GM18858 (cell line): ENCODE data around the gene PLA2G4E.

Source experiments
- ATAC-seq: cut with Tn5 transposase; IDR thresholded peaks from one replicate; pipeline ENCODE4 v1.9.1; 2021; ENCODE audit not compliant: unreplicated experiment

The PLA2G4E gene

DNA sequence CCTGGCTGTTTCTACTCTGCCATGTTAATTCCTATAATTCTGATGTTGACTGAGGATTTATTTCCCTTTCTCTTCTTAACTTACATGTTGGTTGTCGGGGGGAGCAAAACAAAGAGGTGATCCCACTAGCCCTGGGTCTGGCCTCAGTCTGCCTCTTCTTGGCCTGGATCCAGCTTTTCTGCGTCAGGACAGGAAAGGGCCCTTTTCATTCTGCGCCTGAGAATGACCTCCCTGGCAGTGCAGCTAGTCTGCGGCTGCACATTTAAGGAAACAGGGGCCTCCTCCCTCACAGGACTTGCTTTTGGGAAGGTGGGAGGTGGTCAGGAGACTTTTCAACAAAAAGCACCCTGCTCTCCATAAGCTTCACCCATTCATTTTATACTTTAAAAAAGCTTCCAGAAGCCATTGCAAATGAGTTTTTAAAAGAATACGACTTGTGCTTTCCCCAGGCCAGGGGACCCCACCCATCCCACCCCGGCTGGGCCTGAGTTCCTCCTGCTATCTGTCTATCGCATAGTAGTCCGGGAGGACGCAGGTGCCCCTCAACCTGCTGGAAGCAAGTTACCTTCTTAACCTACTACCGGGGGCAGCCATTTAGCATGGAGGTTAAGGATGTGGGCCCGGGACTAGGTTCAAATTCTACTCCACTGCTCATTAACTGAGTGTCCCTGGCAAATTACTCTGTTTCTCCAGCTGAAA, 27.2 kb downstream of the PLA2G4E start:
- no peak for ATAC-seq

- no peak for ATAC-seq
Observed at GRCh38 chr15:41992803-41993190, 28.0 kb downstream of the PLA2G4E start.

DNA sequence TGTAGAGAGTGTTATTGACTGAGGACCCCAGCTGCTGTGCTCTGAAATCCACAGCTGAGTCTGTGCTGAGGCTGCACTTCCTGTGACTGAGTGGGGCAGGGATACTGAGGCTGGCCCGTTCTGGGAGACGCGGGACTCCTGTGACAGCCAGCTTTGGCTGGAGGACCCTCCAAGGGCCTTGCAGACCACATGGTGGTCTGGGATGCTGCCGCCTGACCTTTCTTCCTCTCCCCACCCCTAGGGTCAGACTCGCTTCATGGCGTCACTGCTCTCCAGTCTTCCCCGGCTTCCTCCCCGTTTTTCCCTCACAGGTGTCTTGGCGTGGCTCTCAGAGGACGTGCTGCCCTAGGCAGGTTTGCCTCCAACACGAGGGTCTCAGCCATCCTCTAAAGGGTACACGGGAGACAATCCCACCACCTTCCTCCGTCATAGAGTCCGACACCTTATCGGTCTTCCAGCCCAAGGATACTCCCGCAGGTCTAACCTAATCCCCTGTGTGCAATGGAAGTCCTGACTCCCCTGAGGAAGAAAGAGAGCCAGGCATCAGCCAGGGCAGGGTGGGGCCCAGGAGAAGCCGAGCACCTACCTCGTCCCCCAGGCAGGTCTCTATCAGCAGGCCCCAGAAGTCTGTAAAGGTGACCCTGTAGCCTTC, 28.6 kb downstream of the PLA2G4E start:
- ATAC-seq, result no peak

DNA sequence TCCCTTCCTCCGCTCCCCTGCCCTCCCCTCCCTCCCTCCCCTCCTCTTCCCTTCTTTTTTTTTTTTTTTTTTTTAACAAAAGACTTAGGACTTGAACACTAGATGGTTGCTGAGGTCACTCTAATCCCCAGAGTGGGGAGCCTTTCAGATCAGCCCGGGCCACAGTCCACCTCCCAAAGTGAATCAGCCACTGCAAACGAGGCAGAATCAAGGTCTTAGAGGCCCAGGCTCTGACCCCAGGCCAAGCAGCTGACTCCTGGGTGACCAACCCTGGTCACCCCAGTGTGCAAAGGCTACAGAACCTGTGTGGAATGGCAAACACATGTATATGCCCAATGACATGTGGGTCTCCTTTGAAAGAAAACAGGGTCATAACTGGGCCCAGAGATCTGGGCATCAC, 30.2 kb downstream of the PLA2G4E start:
- ATAC-seq, result no peak

GRCh38 chr15:41990243-41990605, 30.6 kb downstream of the PLA2G4E start:
- ATAC-seq, result no peak

DNA sequence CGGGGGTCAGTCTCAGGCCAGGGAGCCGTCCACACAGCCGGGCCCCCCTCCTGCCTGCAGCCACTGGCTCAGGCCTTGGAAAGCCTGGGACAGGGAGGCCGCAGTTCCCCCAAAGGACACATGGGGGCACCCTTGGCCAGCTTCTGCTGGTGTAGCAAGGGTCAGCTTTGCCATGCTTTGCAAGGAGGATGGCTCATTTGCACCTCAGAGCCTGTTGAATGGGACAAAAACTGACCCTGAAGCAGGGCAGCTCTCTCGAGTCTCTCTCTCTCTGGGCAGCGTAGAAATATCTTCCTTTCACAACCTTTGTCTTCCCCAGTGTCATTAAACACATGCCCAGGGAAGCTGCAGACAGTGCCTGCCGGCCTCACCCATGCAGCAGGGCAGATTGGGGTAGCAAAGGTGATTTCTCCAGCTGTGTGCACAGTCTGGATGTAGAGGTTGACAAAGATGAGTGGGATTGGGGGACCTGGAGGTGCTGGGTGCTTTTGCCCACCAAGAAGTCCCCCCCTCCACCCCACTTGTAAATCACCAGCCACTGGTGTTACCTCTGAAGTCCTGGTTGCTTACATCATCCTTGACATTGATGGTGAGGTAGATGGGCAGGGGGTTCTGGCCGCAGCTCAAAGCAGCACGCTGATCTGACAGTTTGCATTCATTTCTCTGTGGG, 31.1 kb downstream of the PLA2G4E start:
- ATAC-seq, result peak; percentile 47

DNA sequence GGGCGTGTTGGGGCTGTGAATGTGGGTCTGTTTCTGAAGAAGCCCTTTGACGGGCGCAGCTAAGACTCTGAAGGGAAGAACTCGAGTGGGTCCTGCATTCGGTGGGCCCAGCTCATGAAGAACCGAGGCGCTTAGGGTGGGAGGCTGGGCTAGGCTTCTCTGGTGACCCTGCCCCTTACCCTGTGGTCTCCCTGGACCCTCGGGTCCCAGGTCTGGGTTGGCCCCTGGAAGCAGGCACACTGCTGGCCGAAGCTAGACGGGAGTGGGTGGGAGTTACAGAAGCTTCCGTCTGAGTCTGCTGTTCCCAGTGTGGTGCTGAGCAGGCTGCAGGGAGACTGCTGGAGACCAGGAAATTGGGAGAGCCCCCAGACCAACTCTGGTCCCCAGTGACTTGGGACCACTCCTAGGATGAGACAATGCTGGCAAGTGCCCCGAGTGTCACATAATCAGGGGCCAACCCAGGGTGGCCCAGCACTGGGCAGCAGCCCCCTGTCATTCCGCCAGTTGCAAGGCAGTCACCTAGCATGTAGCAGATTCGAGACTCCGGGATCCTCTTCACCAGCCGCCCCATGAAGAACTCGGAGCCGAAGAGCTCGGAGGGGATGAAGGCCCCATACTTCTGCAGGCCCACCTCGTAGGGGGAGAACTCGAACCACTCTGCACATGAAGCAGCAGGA, 31.8 kb downstream of the PLA2G4E start:
- no peak for ATAC-seq

- ATAC-seq, result no peak
Observed at GRCh38 chr15:41987925-41988275, 32.9 kb downstream of the PLA2G4E start.

GRCh38 chr15:41987246-41987924, 33.5 kb downstream of the PLA2G4E start:
- ATAC-seq, result no peak

- ATAC-seq, result no peak
Observed at GRCh38 chr15:41985236-41986160, 35.3 kb downstream of the PLA2G4E start.

GRCh38 chr15:41984622-41985021, 36.2 kb downstream of the PLA2G4E start:
- no peak for ATAC-seq

DNA sequence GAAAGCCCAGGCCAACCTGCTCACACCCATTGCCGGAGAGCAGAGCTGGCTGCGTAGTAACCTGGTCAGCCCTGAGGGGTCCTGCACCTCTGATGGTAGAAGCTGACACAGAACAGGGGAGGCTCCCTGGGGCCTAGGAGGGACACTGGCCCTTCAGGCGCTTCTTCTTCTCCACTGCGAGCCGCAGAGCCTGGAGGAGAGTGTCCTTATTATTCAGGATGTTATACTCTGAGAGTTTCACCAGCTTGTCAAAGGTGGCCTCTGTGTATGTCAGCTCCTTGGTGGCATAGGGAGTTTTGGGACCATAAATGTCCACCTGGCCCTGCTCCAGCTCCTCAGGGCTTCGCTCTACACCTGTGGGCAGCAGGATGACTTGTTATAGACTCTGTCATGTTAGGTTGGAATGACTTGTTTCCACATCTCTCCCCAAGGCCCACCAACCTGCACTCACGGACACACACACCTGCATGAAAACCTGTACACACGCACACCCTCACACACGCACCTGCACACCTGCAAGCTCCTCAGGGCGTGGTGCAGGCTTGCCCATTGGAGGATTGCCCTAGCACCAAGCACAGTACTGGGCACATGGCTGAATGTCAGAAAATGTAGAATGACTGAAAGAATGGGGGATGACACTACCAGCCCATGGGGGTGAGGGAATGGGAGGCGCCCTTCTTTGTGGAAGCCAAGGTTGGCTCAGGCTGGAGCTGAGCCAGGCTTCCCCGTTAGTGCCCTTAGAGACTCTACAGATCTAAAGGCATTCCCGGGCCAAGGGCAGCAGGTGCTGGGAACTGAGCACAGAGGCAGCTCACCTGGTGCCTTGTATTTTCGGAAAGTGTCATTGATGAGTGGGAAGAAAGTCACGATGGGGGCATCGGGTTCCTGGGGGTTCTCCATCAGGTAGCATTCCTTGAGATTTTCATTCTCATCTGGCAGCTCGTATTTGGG, 36.9 kb downstream of the PLA2G4E start:
- ATAC-seq, result no peak

GRCh38 chr15:41983221-41983620, 37.6 kb downstream of the PLA2G4E start:
- no peak for ATAC-seq

GRCh38 chr15:41982133-41982930, 38.5 kb downstream of the PLA2G4E start:
- no peak for ATAC-seq

DNA sequence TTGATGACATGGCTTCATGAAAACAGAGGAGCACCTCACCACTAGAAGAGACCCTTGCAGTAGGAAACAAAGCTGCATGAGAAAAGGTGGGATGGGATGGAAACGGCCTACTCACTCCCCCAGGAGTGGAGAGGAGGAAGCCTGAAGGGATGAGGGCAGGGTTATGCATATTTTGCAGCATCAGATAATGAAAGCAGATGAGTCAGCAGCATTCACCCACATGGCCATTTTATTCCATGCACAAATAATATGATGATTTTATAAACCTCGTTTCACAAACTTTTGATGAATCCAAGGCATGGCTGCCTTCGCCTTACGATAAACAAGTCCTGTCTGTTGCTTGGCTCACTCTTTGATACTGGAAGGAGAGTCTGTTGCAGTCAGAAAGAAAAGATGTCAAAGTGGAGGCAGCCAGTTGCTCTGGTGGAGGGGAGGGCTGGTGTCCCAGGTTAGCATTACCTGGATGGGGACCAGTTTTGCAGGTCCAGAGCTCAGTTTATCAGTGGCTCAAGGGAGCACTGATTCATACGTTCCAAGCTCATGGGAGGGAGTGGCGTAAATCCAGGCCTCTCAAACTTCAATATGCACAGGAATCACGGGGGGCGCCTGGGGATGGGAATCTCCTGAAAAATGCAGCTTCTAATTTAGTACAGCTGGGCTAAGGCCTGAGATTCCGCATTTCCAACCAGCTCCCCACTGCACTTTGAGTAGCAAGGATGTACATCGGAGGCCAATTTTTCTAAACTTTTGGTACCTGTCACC, 39.3 kb downstream of the PLA2G4E start:
- no peak for ATAC-seq

DNA sequence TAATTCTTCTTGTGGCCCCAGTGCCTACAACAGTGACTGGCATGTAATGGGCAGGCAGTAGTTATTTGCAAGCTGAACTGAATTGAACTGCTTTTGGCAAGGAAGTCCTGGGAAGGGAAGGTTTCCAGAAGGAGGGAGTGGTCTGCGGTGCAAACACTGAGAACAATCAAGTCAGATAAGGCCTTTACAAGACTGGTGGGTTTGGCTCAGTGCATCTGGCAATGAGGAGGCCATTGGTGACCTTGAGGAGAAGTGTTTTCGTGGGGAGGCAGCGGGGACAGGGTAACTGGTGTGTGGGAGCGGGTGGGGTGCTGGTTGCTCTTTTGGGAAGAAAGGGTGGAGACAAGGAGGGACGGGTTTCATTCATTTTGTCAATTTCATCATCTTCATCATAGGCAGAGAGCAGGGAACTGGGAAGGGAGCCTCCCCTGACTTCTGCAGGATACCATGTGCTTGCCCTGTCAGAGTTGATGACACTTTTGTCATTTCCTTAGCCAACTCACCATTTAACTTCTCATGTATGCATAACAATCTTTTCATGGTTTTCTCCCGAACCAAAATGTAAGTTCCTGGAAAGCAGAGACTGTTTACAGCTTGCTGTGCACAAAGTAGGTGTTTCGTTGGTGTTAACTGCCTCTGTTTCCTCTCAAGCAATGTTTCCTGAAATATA, 40.1 kb downstream of the PLA2G4E start:
- ATAC-seq, result no peak
